ENCODE results near the gene AOPEP.

Gene AOPEP, protein sequence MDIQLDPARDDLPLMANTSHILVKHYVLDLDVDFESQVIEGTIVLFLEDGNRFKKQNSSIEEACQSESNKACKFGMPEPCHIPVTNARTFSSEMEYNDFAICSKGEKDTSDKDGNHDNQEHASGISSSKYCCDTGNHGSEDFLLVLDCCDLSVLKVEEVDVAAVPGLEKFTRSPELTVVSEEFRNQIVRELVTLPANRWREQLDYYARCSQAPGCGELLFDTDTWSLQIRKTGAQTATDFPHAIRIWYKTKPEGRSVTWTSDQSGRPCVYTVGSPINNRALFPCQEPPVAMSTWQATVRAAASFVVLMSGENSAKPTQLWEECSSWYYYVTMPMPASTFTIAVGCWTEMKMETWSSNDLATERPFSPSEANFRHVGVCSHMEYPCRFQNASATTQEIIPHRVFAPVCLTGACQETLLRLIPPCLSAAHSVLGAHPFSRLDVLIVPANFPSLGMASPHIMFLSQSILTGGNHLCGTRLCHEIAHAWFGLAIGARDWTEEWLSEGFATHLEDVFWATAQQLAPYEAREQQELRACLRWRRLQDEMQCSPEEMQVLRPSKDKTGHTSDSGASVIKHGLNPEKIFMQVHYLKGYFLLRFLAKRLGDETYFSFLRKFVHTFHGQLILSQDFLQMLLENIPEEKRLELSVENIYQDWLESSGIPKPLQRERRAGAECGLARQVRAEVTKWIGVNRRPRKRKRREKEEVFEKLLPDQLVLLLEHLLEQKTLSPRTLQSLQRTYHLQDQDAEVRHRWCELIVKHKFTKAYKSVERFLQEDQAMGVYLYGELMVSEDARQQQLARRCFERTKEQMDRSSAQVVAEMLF

DNA sequence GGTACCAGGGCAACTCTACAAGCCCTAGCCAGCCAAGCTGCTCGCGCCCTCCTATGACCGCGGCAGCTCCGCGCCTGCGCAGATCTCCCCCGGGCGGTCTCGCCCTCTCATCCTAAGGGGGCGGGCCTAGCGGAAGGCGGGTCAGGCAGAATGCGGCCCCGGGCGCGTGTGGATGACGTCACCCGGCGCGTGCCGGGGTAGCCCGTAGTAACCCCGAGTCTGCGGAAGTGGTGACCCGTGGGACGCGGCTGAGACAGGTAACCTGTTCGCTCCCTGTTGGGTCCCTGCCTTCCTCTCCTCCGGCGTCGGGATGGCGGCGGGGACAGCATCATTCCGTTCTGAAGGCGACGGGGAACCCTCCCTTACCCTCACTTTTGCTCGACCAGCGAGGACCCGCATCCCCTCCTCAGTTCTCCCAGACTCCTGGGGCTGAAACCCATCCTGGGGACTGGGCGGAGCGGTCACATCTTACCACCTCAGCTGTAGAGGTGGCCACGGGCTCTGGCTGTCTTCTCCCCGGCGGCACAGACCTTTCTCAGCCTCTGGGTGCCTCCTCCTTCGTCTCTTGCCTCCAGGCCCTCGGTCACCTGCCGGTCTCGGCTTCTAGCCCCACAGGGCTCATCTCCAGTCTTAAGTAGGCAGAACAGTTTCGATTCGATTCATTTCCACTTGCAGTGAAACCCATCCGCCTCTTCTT lies at the start of gene AOPEP:
Gene AOPEP (plus strand): TSS at position 205 of the 697 bp plus-strand sequence. CDS start 33,085 bp downstream, outside the sequence.
- peak within 1 kb of the TSS; percentile 67 for H3K27ac ChIP-seq
- TF ChIP-seq, protein P1, sequence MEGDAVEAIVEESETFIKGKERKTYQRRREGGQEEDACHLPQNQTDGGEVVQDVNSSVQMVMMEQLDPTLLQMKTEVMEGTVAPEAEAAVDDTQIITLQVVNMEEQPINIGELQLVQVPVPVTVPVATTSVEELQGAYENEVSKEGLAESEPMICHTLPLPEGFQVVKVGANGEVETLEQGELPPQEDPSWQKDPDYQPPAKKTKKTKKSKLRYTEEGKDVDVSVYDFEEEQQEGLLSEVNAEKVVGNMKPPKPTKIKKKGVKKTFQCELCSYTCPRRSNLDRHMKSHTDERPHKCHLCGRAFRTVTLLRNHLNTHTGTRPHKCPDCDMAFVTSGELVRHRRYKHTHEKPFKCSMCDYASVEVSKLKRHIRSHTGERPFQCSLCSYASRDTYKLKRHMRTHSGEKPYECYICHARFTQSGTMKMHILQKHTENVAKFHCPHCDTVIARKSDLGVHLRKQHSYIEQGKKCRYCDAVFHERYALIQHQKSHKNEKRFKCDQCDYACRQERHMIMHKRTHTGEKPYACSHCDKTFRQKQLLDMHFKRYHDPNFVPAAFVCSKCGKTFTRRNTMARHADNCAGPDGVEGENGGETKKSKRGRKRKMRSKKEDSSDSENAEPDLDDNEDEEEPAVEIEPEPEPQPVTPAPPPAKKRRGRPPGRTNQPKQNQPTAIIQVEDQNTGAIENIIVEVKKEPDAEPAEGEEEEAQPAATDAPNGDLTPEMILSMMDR (conservative IDR thresholded peaks at IDR 0.05) = no peak
- TF ChIP-seq ZFX (IDR thresholded peaks at IDR 0.05) = no peak

DNA sequence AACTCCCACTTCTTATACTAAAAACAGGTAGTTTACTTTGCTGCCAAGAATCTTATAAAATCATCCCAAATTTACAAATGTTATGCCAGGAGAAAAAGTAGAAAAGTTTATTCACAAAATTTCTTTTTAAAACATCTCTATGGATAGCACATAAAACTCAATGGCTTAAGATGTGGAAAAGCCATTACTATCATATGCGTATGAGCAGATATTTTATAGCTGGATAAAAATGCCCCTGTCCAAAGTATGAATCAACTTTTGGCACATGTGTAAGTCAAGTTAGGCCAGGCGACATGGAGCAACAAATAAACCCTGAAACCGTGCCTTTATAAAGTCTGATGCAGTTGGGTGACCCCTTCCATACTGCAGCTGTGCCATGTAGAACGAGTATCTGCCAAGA lies 48.6 kb upstream of the AOPEP start:
- no peak overlapping the region for H3K27ac ChIP-seq
- no peak for TF ChIP-seq ZFX (IDR thresholded peaks at IDR 0.05)

DNA sequence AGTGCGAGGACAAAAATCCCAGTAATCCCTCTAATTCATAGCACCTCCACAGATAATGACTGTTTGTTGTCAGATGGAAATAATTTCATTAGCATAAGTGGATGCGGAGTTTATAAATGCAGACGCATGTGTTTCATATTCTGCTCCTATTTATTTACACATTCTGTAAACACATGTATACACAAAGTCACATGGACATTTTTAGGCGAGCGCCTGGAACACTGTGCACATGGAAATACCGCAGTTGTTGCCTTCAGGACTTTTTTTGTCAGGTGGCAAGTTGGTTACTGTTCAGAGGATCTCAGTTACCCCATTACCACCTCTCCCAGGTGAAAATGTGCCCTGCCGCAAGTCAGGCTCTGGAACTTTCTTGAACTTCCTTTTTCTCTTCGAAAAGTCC lies 46.9 kb upstream of the AOPEP start:
- no peak overlapping the region for H3K27ac ChIP-seq
- TF ChIP-seq, protein P1 (conservative IDR thresholded peaks at IDR 0.05) = no peak
- no peak for TF ChIP-seq ZFX (IDR thresholded peaks at IDR 0.05)

DNA sequence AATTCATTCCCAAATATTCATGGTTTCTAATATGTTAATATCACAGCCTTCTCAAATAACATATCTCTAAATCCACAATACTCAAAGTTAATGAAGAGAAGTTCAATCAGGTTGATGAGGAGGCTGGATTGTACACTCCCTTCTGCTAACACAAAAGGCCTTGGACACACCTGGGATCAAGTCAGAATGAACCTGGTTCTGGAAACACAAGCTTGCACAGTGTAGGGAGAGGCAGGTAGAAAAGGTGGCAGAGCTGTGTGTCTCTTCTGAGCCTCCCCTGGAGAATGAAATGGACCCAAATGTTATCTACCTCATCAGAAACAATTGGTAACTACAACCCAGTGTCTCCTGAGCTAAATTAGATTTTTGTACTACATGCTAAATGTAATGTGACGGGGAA lies 46.5 kb upstream of the AOPEP start:
- H3K27ac ChIP-seq = no peak overlapping the region
- no peak for TF ChIP-seq ZFX (IDR thresholded peaks at IDR 0.05)
- TF ChIP-seq, protein P1 (conservative IDR thresholded peaks at IDR 0.05) = no peak

DNA sequence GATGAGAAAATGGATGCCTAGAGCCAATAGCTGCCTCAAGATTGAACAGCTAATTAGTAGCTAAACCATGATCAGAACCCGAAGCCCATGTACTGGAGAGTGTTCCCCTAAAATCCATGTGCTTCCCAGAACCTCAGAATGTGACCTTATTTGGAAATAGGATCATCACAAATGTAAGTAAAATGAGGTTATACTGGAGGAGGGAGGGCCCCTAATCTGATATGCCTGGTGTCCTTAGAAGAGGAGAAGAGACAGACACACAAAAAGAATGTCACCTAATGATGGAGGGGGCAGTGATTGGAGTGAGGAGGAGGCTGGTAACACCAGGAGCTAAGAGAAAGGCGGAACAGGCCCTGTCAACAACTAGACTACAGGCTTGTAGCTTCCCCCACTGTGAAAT lies 45.9 kb upstream of the AOPEP start:
- no peak for TF ChIP-seq ZFX (IDR thresholded peaks at IDR 0.05)
- H3K27ac ChIP-seq = no peak overlapping the region

DNA sequence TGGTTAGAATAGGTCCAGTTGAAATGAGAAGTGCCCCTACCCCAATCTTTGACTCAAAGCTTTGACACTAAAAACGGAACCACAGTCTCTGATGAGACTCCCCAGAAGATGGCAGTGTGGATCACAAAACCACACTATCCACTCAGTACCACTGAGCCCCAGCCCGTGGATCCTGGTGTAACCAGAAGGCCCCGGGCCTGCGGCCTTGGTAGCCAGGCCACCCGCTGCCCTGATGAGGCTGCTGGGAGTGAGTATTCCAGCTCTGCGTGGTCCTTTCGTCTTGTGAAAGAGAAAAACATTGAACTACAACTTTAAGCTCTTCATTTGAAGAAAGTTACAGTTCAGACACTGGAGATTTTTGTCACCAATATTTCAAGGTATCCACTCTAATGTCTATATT lies 45.0 kb upstream of the AOPEP start:
- H3K27ac ChIP-seq = no peak overlapping the region
- TF ChIP-seq ZFX (IDR thresholded peaks at IDR 0.05) = no peak
- TF ChIP-seq, protein P1 (conservative IDR thresholded peaks at IDR 0.05) = peak; percentile 83

DNA sequence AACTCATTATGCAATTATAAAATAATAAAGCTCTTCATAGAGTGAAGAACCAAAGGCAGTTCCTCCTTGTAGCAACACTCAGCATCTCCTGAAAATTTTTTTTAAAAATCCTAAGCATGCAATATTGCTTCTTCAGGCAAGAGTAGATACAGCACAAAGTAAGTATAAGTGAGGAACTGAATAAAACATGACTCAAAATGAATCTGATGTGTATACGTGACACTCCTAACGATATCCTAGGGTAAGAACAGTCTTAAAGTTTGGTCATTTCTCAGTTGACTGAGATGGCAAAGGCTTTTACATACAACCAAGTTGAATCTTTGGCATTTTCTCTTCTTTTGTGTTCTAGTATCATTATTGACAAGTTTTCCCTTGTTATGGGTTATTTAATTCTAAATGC lies 41.1 kb upstream of the AOPEP start:
- no peak overlapping the region for H3K27ac ChIP-seq
- TF ChIP-seq, protein P1 (conservative IDR thresholded peaks at IDR 0.05) = no peak
- TF ChIP-seq ZFX (IDR thresholded peaks at IDR 0.05) = no peak

DNA sequence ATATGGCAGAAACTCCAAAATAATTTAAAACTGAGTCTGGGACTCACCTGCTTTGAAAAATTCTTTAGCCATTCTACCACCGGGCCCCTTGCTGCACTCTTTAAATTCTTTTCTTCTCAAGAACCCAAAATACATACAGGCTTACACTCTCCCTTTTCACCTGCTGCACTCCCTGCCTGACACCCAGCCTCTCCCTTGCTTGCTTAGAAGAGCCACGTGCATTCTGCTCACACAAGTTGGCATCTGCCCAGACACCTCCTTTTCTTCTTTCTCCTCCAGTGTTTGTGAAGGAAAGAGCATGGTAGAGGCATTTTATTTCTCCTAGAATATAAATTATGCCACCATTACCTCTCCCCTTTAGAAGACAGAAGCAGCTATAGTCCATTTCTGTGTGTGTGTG lies 39.0 kb upstream of the AOPEP start:
- TF ChIP-seq, protein P1 (conservative IDR thresholded peaks at IDR 0.05) = no peak
- TF ChIP-seq ZFX (IDR thresholded peaks at IDR 0.05) = no peak
- no peak overlapping the region for H3K27ac ChIP-seq
